ENCODE measurements around the gene EEF1G.

Gene EEF1G

GRCh38 chr11:62547691-62548281 lies 25.9 kb downstream of the EEF1G start:
- CTCF ChIA-PET, result interaction anchor here (1.1 kb wide), 1 partner anchor 155 kb away, joined by 3 read pairs; no protein-coding TSS in a partner anchor
- DNase-seq (ENCODE audit: extremely low spot score), result no peak
- no peak for TF ChIP-seq CTBP1 (IDR thresholded peaks at IDR 0.05; ENCODE audit: borderline replicate concordance)
- no peak for TF ChIP-seq NFRKB (IDR thresholded peaks at IDR 0.05)
- no peak for TF ChIP-seq BHLHE40 (IDR thresholded peaks at IDR 0.05; ENCODE audit: borderline replicate concordance)
- no peak for TF ChIP-seq L3MBTL2 (conservative IDR thresholded peaks at IDR 0.05)
- TF ChIP-seq TARDBP (IDR thresholded peaks at IDR 0.05), result no peak
- no peak for TF ChIP-seq HDGF (IDR thresholded peaks at IDR 0.05; ENCODE audit: borderline replicate concordance)
- no peak for TF ChIP-seq ZNF384 (IDR thresholded peaks at IDR 0.05)
- no peak for TF ChIP-seq ELF4 (IDR thresholded peaks at IDR 0.05)
- TF ChIP-seq ARNT (IDR thresholded peaks at IDR 0.05), result no peak
- no peak for TF ChIP-seq FOXA1 (IDR thresholded peaks at IDR 0.05)
- TF ChIP-seq SP1 (IDR thresholded peaks at IDR 0.05), result no peak
- TF ChIP-seq, protein P1, sequence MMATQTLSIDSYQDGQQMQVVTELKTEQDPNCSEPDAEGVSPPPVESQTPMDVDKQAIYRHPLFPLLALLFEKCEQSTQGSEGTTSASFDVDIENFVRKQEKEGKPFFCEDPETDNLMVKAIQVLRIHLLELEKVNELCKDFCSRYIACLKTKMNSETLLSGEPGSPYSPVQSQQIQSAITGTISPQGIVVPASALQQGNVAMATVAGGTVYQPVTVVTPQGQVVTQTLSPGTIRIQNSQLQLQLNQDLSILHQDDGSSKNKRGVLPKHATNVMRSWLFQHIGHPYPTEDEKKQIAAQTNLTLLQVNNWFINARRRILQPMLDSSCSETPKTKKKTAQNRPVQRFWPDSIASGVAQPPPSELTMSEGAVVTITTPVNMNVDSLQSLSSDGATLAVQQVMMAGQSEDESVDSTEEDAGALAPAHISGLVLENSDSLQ (IDR thresholded peaks at IDR 0.05), result no peak
- no peak for TF ChIP-seq FOXM1 (IDR thresholded peaks at IDR 0.05; ENCODE audit: borderline replicate concordance)
- TF ChIP-seq LEF1 (IDR thresholded peaks at IDR 0.05; ENCODE audit: borderline replicate concordance), result no peak
- POLR2A ChIA-PET, result interaction anchor here (1.0 to 1.1 kb wide), 2 partner anchors 8 to 9 kb away, joined by 3 to 7 read pairs; no protein-coding TSS in a partner anchor

DNA sequence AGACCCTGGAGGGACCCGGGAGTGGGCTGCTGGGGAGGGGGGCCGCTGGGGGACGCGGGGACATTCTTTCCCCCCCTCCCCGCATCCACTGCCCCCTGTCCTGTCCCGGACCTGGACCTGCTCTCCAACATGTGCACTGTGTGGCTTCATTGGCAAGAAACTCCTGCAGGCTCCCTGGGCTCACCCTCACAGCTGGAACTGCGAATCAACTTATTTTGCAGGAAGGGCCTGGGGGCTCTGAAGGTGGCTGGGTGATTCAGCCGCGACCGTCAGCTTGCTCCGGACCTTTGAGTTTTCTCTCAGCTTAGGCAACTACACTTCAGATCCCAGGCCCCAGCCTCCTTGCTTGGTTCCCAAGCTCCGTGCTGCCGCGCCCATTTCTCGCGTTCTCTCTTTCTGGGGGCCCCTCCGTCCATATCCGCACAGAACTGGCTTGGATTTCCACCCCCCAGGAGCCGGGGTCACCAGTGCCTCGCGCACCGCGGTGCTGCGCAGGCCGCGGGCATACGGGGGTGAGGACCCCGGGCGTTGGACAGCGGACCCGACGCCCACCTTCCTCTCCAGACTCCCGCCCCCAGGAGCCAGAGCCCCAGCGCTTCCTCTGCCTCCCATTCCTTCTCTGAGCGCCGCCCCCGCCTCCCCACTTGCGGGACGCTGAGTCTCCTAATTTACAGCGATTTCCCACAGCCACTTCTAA lies 26.6 kb downstream of the EEF1G start:
- CTCF ChIA-PET, result interaction anchor here (0.7 to 1.1 kb wide), 3 partner anchors 13 to 154 kb away, joined by 3 read pairs; no protein-coding TSS in a partner anchor
- POLR2A ChIA-PET, result interaction anchor here (0.9 to 1.1 kb wide), 5 partner anchors 8 to 45 kb away, joined by 3 to 7 read pairs (median 5); partner anchors contain the start of genes EEF1G and TUT1
- TF ChIP-seq SUZ12 (IDR thresholded peaks at IDR 0.05) (no peak), LEF1 (IDR thresholded peaks at IDR 0.05; ENCODE audit: borderline replicate concordance) (no peak), ARNT (IDR thresholded peaks at IDR 0.05) (no peak), ELF4 (IDR thresholded peaks at IDR 0.05) (no peak), TARDBP (IDR thresholded peaks at IDR 0.05) (no peak), FOXM1 (IDR thresholded peaks at IDR 0.05; ENCODE audit: borderline replicate concordance) (no peak), ZNF384 (IDR thresholded peaks at IDR 0.05) (no peak), CTBP1 (IDR thresholded peaks at IDR 0.05; ENCODE audit: borderline replicate concordance) (no peak), BHLHE40 (IDR thresholded peaks at IDR 0.05; ENCODE audit: borderline replicate concordance) (no peak), L3MBTL2 (conservative IDR thresholded peaks at IDR 0.05) (no peak), NFRKB (IDR thresholded peaks at IDR 0.05) (no peak), SP1 (IDR thresholded peaks at IDR 0.05) (no peak)
- TF ChIP-seq, protein P1 (IDR thresholded peaks at IDR 0.05), result no peak
- no peak for DNase-seq (ENCODE audit: extremely low spot score)

- peak; percentile 65 for DNase-seq (ENCODE audit: extremely low spot score)
- CTCF ChIA-PET, result interaction anchor here (0.7 to 1.1 kb wide), 3 partner anchors 14 to 153 kb away, joined by 3 read pairs; no protein-coding TSS in a partner anchor
- no peak for TF ChIP-seq FOXK2 (IDR thresholded peaks at IDR 0.05)
- no peak for TF ChIP-seq BHLHE40 (IDR thresholded peaks at IDR 0.05; ENCODE audit: borderline replicate concordance)
- no peak for TF ChIP-seq LEF1 (IDR thresholded peaks at IDR 0.05; ENCODE audit: borderline replicate concordance)
- TF ChIP-seq, protein P1 (IDR thresholded peaks at IDR 0.05), result no peak
- no peak for TF ChIP-seq ELF4 (IDR thresholded peaks at IDR 0.05)
- no peak for TF ChIP-seq SUZ12 (IDR thresholded peaks at IDR 0.05)
- TF ChIP-seq HDGF (IDR thresholded peaks at IDR 0.05; ENCODE audit: borderline replicate concordance), result no peak
- no peak for TF ChIP-seq ARNT (IDR thresholded peaks at IDR 0.05)
- TF ChIP-seq FOXM1 (IDR thresholded peaks at IDR 0.05; ENCODE audit: borderline replicate concordance), result no peak
- POLR2A ChIA-PET, result interaction anchor here (0.9 to 1.1 kb wide), 5 partner anchors 9 to 45 kb away, joined by 3 to 7 read pairs (median 5); partner anchors contain the start of genes EEF1G and TUT1
These were observed 27.3 kb downstream of the EEF1G start, which contains the start of gene AHNAK for GRCh38 chr11:62546244-62546928. TSS of gene AHNAK (minus strand) at chr11:62546806. CDS start at chr11:62536098, 10,708 bp downstream.

DNA sequence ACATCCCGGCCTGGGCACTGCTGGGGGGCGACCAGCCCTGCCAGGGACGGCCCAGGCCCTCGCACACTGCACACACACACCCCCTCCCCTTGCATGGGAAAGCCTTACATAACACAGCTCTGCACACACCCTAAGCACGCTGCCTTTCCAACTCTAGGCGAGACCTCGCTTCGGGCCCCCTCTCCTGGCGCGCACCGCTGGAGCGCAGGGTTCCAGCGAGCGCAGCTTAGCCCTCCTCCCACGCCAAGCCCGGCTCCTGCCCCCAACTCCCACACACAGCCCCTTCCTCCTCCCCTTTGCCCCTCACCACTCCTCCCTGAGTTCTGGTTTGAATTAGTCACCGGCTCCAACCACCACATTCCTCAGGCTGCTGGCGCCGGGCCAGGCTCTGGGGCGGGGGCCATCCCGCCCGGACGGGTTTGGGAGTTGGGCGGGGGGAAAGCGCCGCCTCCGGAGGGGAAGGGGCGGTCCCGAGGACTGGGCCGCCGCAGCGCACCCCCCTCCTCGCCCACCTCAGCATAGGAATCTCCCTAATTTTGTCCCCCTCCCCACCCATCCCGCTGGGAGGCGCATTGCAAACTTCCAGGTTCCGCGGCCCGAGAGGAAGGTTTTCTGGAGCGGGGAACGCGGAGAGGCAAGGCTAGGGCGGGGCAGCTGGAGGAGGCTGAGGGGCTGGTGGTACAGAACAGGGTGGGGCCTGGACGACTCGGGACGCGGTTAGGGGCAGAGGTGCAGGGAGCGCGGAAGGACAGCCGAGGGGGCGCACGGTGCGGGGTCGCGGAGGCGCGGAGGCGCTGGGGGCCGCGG lies 28.1 kb downstream of the EEF1G start:
- ChIA-PET POLR2A (interaction anchor here (0.8 to 4.0 kb wide), 8 partner anchors 12 to 208 kb away, joined by 3 to 21 read pairs (median 5); partner anchors contain the start of genes EEF1G, MTA2, TUT1 and ZBTB3), CTCF (interaction anchor here (0.6 to 4.1 kb wide), 5 partner anchors 10 to 483 kb away, joined by 3 to 54 read pairs (median 4); no protein-coding TSS in a partner anchor)
- peak; percentile 74 for DNase-seq (ENCODE audit: extremely low spot score)
- TF ChIP-seq CTBP1 (IDR thresholded peaks at IDR 0.05; ENCODE audit: borderline replicate concordance) (no peak), L3MBTL2 (conservative IDR thresholded peaks at IDR 0.05) (no peak; the same call in 1 of the 2 replicates), ARNT (IDR thresholded peaks at IDR 0.05) (no peak), HDGF (IDR thresholded peaks at IDR 0.05; ENCODE audit: borderline replicate concordance) (no peak), FOXK2 (IDR thresholded peaks at IDR 0.05) (no peak), ELF4 (IDR thresholded peaks at IDR 0.05) (no peak), NFRKB (IDR thresholded peaks at IDR 0.05) (no peak), ZNF384 (IDR thresholded peaks at IDR 0.05) (no peak), FOXM1 (IDR thresholded peaks at IDR 0.05; ENCODE audit: borderline replicate concordance) (no peak), LEF1 (IDR thresholded peaks at IDR 0.05; ENCODE audit: borderline replicate concordance) (no peak), SUZ12 (IDR thresholded peaks at IDR 0.05) (no peak), BHLHE40 (IDR thresholded peaks at IDR 0.05; ENCODE audit: borderline replicate concordance) (no peak), TARDBP (IDR thresholded peaks at IDR 0.05) (no peak), SP1 (IDR thresholded peaks at IDR 0.05) (no peak), FOXA1 (IDR thresholded peaks at IDR 0.05) (no peak)
- TF ChIP-seq, protein P1 (IDR thresholded peaks at IDR 0.05), result no peak
